Stimulated activated CD4-positive, alpha-beta T cell treated with anti-CD3 and anti-CD28 coated beads, Interleukin-4, amount 100 ng/mL, for 4 hours (primary cell): ENCODE data around the gene PHF14.
"Not testable (repeated sequence)": the region's sequence is repeated elsewhere in the genome, so short reads cannot be mapped to it uniquely, and the experiment has no call there.

Experiments used
- DNase-seq, 2 experiments: peaks; one replicate each; pipeline ENCODE4 v3.0.0-alpha.2; 2020

Gene PHF14

DNA sequence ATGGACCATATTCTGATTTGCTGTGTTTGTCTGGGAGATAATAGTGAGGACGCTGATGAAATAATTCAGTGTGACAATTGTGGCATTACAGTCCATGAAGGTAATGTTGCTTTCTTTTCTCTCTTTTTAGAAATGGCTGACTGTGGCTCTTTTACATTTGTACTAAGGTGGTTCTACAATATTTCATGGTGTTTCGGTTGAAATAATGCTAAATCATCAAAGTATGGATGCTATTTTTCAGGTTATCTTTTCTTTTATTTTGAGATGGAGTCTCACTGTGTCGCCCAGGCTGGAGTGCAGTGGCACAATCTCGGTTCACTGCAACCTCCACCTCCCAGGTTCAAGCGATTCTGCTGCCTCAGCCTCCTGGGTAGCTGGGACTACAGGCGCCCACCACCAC is 17.1 kb downstream of the PHF14 start:
- not testable (repeated sequence) for DNase-seq

DNA sequence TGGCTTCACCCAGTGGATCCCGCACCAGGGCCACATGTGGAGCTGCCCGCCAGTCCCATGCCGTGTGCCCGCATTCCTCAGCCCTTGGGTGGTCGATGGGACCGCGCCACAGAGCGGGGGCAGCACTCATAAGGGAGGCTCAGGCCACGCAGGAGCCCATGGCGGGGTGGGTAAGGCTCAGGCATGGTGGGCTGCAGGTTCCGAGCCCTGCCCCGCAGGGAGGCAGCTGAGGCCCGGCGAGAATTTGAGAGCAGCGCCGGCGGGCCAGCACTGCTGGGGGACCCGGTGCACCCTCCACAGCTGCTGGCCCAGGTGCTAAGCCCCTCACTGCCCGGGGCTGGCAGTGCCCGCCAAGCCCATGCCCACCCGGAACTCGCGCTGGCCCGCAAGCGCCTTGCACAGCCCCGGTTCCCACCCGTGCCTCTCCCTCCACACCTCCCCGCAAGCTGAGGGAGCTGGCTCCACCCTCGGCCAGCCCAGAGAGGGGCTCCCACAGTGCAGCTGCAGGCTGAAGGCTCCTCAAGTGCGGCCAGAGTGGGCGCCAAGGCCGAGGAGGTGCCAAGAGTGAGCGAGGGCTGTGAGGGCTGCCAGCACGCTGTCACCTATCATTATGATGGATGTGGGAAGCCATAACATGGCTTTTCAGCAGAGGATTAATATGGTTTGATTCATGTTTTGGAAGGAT is 22.0 kb downstream of the PHF14 start:
- not testable (repeated sequence) for DNase-seq

DNA sequence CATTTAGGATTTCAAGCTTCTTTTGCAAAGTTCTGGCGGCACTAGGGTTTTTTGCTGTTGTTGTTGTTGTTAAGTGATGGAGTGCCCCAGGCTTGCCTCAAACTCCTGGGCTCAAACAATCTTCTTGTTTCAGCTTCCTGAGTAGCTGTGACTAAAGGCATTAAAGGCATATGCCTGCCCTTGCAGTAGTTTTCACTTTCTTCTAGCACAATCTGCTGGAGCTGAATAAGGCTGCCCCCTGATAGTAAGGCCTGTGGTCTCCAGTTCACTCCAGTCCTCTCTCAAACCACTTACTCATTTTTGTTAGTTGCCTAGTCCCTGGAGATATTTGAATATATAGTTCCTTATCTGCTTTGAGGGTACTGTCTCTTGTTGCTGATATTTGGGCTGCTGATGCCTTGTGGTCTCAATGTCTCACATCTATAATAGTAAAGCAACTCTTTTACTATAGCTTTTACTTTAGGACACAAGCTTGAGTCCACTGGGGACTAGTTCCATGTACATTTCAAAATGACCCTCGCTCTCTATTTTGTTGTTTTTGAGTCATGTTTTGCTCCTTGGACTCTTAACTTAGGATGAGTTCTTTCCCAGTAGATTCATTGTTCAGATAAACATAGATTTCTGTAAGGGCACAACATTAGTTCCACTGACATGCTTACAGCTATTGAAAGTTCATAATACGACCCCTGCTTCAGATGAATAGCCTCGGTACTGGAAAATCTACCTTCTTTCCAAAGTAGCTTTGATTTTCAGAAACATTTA is 25.5 kb downstream of the PHF14 start:
- DNase-seq = no peak

DNA sequence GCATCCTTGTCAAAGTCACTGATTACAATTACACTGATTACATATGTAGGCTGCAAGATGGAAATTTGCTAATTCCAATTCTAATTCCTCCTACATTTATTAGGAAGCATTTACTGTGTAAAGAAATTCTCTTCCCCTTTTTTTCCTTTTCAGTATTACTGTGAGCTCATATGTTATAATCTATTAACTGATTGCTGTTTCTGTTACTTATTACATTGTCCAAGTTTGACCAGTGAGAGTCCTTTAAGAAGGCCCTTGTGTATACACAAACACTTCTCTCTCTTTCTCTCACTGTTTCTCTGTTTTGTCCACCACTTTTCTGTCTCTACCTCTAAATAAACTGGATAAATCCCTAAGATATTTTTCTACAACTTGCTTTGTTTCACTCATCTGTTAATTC is 31.5 kb downstream of the PHF14 start:
- no peak for DNase-seq

DNA sequence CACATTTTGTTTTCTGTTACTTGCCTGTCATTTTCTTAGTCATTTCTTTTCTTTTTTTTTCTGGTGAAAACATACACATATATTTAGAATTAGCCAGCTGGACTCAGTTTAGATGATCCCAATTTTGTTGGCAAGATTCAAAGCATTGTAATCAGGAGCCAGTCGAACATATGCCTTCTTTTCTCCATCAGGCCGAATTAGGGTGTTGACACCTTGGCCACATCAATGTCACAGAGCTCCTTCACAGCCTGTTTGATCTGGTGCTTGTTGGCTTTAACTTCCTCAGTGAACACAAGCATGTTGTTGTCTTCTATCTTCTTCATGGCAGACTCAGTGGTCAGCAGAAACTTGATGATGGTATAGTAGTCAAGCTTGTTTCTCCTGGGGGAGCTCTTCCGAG is 32.6 kb downstream of the PHF14 start:
- DNase-seq = no peak

DNA sequence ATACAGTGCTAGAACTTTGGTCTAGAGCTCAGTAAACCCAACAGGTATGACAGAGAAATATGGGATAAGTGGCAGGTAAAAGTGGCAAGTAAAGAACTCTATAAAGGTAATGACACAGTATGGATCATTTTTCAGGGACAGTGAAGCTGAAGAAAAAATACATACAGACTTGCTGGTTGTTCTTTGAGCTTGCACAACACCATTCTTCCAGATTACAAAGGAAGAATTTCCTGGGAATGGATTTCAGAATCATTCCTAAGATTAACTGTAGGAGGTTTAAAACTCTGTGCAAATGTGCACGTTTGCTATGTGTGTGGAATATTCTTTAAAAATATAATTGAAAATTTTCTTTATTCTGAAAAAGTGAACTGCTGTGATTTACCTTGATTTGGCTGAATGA is 36.0 kb downstream of the PHF14 start:
- DNase-seq = no peak

DNA sequence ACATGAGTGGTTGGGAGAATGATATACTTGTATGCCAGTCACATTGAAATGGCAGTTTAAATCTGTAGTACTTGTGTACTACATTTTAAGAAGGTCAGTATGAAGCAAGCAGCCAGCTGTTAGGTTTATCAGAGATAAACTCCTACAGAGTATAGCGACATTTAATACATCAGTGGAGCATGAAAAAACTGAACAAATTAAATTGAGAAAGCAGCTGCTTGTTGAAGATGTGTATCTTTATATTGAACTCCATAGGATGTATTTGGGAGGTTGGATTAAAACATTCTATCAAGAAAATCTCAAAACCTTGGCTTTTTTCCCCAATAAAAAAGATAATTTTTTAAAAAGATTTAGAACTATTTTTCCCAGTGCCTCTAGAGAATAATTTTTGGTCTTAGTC is 47.8 kb downstream of the PHF14 start:
- no peak for DNase-seq

DNA sequence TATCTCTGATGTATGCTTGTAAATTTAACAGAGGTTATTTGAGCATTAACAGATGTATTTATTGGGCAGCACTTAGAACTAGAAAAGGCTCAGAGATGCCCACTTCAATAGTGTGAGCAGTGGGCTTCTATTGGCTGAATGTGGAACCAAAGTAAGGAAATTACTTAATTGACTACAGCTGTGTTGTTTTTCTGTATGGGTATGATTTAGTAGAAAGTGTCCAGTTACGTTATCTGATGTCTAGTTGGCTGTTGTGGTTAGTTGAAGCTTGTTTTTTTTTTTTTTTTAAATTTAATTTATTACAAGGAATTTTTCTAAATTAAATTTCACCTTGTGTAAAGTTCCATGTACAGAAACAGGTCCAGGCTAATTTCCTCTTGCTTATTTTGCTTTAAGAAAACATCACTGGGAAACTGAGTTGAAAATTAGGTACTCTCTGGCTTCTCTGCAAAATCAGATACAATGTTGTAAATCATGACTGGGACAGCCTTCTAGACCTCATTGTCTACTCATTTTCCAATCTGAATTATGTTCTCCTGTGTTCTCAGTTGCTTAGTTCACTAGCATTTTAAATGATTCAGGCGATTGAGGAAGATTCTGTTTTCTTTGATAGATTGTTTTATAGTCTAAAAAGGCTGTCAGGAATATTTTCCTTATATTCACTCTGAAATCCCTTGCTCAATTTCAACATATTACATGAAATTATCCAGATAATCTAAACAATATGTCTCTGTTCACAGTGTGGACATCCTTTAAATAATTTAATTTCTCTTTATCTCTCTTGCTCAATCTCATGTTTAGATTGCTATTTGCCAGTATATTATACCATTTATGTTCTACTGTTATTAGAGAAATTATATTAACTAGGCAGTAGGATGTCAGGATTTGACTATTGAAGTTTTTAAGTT is 53.0 kb downstream of the PHF14 start:
- DNase-seq = no peak

DNA sequence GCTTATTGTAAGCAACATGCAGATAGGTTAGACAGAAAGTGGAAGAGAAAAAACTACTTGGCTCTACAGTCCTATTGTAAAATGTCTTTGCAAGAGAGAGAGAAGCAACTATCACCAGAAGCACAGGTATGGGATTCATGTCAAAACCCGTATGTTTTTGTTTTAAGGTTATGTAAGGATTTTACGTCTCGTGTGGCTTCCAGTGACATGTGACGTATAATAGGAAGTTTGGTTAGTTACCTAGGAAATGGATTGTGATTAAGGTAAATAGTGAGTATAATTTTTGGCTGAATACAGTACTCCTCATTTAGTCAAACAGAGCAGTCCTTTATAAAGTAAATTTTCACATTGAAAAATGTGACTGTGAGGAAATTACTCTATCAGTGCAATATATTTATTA is 62.0 kb downstream of the PHF14 start:
- no peak for DNase-seq

DNA sequence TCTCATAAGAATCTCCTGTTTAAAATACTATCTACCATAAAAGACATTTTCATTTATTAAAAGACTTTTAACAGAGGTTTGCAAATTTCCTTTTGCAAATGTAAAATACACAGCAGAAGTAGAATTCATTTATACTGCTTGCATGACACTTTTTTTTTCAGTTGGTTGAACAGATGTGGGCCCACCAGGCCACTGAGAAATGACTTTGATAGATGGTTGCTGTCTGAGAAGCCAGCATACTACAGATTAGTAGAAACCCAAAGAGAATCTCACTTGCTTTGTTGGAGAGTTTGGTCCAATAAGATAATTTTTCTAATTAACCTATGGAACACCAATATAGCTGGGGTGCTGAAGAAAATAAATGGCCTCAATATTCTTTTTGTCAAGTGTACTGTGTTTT is 66.3 kb downstream of the PHF14 start:
- DNase-seq = no peak

DNA sequence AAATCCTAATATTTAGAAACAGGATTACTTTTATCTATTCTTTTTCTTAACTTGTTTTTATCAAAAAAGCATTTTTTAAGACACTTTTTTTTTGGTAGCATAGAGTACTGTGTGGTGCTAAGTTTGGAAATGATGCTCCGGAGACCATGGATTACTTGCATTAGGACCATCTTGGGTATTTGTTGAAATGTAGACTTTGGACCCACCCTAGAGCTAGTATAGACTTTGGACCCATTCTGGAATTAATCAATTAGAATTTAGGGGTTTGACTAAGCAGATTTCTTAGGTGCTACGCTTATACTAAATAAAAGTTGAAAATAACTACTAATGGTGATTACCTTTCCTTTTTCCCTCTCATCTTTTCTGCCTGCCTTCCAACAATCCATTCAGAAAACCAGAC is 80.4 kb downstream of the PHF14 start:
- no peak for DNase-seq

DNA sequence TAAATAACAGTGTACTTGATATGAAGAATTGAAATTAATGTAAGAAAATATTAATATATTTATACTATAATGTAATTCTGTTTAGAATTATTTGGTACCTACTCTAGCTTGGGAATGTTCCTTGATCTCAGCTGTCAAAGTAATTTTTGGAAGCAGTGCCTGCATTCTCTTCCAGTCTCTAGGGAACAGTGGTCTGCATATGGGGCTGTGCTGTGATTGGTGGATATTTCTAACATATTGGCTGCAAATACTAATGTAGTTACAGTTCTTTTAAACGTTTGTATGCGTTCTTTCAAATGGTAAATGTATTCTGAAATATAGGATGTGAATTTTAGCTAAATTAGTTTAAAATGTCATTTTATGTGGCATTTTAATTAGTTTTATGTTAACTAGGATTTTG is 87.2 kb downstream of the PHF14 start:
- DNase-seq = no peak

DNA sequence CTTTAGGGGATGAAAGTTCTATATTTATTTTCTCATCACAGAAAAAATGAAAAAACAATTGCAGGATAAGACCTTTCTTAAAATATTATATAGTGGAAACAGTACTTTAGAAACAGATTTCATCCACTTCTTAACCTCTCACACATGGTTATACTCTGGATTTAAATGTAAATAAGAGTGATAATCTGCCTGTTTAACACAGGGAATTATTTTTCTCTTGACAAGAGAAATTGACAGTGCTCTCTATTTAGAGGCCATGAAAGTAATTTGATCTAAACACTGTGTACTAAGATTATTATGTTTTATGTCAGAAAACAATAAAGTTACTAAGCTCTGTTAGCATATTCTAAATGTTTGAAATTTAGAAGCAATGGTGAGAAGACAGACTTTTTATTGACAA is 88.4 kb downstream of the PHF14 start:
- no peak for DNase-seq

DNA sequence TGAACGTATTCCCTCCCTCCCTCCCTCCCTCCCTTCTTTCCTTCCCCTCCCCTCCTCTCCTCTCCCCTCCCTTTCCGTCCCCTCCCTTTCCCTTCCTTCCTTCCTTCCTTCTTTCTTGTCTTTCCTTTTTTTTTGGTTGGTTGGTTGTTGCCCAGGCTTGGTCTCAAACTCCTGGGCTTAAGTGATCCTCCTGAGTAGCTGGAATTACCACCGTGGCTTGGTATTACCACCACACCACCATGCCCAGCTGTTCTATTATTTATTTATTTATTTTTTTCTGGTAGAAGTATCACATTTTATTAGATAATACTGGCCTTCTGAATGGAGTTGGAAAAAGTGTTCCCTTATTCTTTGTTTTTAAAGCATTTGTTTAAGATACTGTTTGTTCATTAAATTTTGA is 95.9 kb downstream of the PHF14 start:
- no peak for DNase-seq

DNA sequence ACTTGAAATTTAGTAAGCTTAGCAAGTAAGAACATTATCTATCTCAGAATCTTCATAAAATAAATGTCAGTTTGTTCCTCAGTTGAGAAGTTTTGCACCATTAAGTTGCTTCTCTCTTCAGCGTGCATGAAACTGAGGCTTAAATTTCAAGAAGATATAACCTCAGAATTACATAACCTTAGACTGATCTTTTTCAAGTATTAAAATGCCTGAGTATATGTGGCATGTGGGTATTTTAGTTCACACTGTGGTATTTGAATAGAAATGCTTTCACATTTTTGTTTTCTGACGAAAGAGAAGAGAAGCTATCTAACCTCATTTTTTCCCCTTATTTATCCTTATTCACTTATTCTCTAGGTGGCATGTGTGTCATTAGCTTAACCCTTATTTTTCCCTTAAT is 104.1 kb downstream of the PHF14 start:
- no peak for DNase-seq

DNA sequence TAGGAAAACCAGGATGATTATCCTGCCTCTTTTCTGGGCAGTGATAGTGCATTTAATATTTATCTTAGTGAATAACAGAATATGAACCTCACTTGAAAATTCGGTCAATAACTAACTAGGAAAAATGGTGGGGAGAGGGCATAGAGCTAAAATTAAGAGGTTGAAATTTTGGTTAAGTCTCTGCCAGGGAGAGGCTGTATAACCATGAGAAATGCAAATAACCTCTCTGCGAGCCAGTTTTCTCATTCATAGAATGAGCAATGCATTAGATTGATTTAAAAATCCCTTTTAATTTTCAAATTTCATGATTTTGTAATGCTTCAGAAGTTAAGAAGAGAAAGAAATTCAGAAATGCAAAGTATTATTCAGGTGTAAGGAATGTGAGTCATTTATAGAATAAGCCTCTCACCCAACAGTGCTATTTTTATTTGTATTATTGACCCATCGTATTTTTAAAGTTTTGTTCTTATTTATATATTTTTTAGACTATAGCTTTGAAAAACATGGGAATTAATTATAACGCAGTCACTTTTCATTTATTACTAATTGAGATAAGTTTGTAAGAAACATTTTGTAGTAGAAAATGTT is 104.7 kb downstream of the PHF14 start:
- no peak for DNase-seq

DNA sequence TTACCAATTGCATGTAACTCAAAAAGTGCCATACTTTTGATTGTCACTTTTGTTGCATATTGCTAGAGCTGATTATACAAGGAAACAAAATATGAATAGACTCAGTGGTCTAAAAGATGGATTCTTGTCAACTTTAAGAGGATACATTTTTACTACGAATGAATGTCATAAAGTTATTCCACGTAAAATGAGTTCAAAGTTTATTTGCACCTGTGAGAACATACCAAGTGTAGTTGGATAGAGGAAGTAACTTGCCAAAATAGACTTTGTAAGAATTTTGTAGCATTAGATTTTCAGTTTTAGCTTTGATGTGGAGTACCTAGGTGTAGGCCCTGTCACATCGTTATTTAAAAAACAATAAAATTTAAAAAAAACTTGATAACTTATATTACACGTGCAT is 106.2 kb downstream of the PHF14 start:
- DNase-seq = no peak

DNA sequence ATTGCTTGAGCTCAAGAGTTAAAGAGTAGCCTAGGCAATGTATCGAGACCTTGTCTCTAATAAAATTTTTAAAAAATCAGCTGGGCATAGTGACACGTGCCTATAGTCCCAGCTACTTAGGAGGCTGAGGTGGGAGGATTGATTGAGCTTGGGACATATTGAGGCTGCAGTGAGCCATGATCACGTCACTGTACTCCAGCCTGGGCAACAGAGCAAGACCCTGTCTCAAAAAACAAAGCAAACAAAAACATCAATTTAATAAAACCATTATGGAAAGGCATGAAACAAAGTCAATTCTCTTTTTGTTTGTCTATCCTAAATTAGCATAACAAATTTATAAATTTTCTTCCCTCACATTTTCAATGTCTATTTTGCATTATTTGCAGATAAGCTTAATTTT is 108.4 kb downstream of the PHF14 start:
- no peak for DNase-seq

DNA sequence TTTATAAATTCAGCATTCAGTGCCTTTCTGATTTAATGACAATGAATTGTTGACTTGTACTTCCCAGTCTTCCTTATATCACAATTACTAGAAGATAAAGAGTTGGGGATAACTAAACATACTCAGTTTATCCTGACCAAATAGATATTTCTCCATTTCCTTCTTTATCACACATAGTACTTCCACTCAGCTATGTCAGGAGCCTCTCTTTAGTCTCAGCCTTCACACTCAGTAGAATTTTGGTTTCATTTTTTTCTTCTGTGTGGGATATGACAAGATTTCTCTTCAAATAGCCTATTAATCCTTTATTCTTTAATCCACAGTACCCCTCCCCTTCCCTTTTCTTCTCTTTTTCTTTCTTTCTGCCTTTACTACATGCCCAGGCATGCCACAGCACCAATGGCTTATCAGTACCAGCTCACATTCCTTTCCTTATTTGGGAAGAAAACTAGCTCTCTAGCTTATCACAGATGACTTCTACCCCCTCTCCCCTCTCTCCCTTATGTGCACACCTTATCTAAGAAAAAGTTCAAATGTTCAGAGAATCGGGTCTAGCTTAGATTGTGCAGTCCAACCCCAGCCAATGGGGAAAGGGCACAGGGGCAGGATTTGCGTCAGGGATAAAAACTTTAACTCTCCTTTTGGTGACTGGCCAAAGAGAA is 109.0 kb downstream of the PHF14 start:
- DNase-seq = no peak

DNA sequence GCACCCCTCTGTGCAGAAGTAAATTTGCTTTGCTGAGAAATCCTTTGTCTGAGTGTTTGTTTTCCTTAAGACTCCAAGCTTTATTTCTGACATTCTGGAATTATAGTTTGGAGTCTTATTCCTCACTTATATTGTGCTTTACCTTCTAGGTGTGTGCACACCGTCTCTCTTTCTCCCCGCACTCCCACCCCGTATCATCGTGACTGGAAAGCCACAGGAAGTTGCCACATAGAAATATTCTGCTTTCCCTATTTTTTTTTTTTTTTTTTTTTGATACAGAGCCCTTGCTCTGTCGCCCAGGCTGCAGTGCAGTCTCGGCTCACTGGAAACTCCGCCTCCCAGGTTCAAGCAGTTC is 109.5 kb downstream of the PHF14 start:
- no peak for DNase-seq

DNA sequence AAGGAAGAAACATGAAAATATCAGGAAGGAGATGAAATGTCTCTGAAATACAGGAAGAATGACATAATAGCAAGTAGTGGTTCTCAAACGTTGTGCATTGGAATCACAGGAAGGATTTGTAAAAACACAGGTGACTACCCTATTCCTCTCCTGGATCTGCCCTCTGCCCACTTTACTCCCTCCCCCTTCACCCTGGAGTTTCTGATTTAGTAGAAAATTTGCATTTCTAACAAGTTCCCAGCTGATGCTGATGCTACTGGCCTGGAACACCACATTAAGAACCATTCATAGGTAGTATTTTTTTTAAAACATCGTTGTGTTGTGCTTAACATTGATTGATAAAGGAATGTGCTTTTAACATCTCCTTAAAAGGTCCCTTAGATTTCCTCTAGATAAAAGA is 130.9 kb downstream of the PHF14 start:
- no peak for DNase-seq

DNA sequence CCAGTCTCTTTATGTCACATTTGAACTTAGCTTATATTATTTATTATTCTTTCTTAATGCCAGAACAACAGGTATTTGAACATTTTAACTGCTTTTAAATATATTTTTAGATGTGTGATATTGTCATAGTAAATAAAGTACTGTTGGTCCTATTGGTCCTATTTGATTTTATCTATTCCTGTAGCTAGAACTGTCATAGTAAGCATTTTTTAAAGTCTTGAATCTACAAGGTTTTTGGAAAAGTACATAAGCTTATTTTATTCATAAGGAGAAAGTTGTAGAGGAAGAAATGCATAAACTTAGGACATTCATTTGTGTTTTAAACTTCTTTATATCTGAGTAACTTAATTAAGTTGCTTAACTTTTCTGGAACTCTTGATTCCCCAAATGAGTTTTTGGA is 136.0 kb downstream of the PHF14 start:
- no peak for DNase-seq

DNA sequence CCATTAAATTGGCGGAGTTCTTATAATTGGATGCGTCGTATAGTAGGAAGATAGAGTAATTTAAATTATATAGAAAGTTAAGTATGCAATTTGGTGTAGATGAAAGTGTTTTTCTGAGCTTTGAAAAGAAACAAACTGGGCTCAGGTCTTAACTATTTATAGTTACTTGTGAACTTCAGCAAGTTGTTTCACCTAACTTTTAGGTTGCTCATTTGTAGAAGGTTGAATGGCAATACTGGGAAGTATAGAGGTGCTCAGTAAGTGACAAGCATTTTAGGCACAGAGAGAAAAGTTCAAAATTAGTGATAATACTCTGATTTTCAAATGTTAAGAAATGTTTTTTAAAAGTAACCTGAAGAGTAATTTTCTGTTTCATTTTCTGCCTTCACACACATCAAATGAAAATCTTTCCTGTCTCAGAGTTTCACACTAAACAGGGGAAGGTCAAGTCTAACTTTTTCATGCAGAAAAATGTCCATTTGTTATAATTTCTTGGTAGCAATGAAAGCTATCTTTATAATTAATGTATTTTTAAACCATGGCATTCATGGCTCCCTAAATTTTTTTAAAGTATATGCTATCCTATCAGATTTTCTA is 146.5 kb downstream of the PHF14 start:
- no peak for DNase-seq
